CD14-positive monocyte (primary cell): ENCODE measurements around the gene KHDC4. TPM values are rescaled to one million over a fixed set of nuclear protein-coding genes. Genes with fewer than 3 reads are reported as not detected.

Experiments
- DNase-seq, 3 donors: peaks; one replicate each; pipeline ENCODE4 v3.0.0-alpha.2; 2011 to 2022
- H2AFZ ChIP-seq: 2 replicates; pipeline ENCODE4 v1.6.0; 2012; ENCODE audit warnings: mild to moderate bottlenecking, low read depth, low read length, inconsistent platforms; ENCODE audit not compliant: insufficient read depth, poor library complexity, severe bottlenecking
- H3K27ac ChIP-seq, 2 donors: 1 replicate in 1 of 2; 2 replicates in 1 of 2; pipeline ENCODE4 v1.5.1; 2012 to 2013; ENCODE audit warnings: low read length in 2 of 2, control low read depth in 1 of 2, inconsistent platforms in 1 of 2, low read depth in 1 of 2, mild to moderate bottlenecking in 1 of 2
- H3K27me3 ChIP-seq, 2 donors: one replicate each; pipeline versions ENCODE4 v1.6.0 to v1.6.1; 2011 to 2013; ENCODE audit warnings: low read length in 2 of 2; ENCODE audit not compliant: control insufficient read depth in 2 of 2, insufficient read depth in 2 of 2
- H3K36me3 ChIP-seq, 2 donors: replicated peaks in 1 of 2; 1 replicate in 1 of 2; 2 replicates in 1 of 2; pipeline versions ENCODE4 v1.5.1 to v1.6.1; 2012 to 2013; ENCODE audit warnings: low read length in 2 of 2, control low read depth in 1 of 2, inconsistent platforms in 1 of 2, mild to moderate bottlenecking in 1 of 2; ENCODE audit not compliant: insufficient read depth in 2 of 2, control insufficient read depth in 1 of 2
- H3K4me1 ChIP-seq, 2 donors: 1 replicate in 1 of 2; 2 replicates in 1 of 2; pipeline versions ENCODE4 v1.5.1 to v1.6.1; 2012 to 2013; ENCODE audit warnings: low read length in 2 of 2, control low read depth in 1 of 2, inconsistent platforms in 1 of 2, mild to moderate bottlenecking in 1 of 2, moderate library complexity in 1 of 2; ENCODE audit not compliant: insufficient read depth in 2 of 2, control insufficient read depth in 1 of 2
- H3K4me2 ChIP-seq: replicated peaks from 2 replicates; pipeline ENCODE3; 2012; ENCODE audit warnings: low read length, moderate library complexity, mild to moderate bottlenecking; ENCODE audit not compliant: poor library complexity, severe bottlenecking; ENCODE audit errors: extremely low read depth
- H3K4me3 ChIP-seq, 3 experiments: fragments of 200-600 bp in 1 of 3; sonication (generic) in 1 of 3; replicated peaks in 1 of 3; 1 replicate in 2 of 3; 2 replicates in 1 of 3; pipeline ENCODE4 v1.5.1; 2011 to 2013; ENCODE audit warnings: low read length in 3 of 3, mild to moderate bottlenecking in 3 of 3, control low read depth in 2 of 3, low read depth in 2 of 3, inconsistent platforms in 1 of 3, moderate library complexity in 1 of 3
- H3K79me2 ChIP-seq: 2 replicates; pipeline ENCODE4 v1.6.0; 2012; ENCODE audit warnings: mild to moderate bottlenecking, control low read depth, inconsistent platforms, low read length, moderate library complexity; ENCODE audit not compliant: insufficient read depth
- H3K9ac ChIP-seq: 2 replicates; pipeline ENCODE4 v1.6.0; 2017; ENCODE audit warnings: low read length, mild to moderate bottlenecking; ENCODE audit not compliant: insufficient read depth, poor library complexity, severe bottlenecking
- H3K9me3 ChIP-seq, 2 donors: replicated peaks in 1 of 2; 1 replicate in 1 of 2; 2 replicates in 1 of 2; pipeline versions ENCODE4 v1.5.1 to v1.6.1; 2012 to 2013; ENCODE audit warnings: low read length in 2 of 2, control low read depth in 1 of 2; ENCODE audit not compliant: control insufficient read depth in 1 of 2, insufficient read depth in 1 of 2
- H4K20me1 ChIP-seq: 2 replicates; pipeline ENCODE4 v1.6.0; 2012; ENCODE audit warnings: mild to moderate bottlenecking, low read length, control low read depth, moderate library complexity; ENCODE audit not compliant: insufficient read depth
- H3K27ac Mint-ChIP-seq, 7 donors: one replicate each; pipeline ENCODE4 v1.8.0; 2020; ENCODE audit warnings: mild to moderate bottlenecking in 7 of 7, mixed read lengths in 7 of 7, moderate library complexity in 6 of 7, inconsistent platforms in 2 of 7
- H3K27me3 Mint-ChIP-seq, 3 donors: one replicate each; pipeline ENCODE4 v1.8.0; 2021 to 2022; ENCODE audit warnings: low read depth in 3 of 3, mild to moderate bottlenecking in 3 of 3, mixed read lengths in 3 of 3, moderate library complexity in 3 of 3, inconsistent platforms in 1 of 3
- H3K36me3 Mint-ChIP-seq, 2 donors: one replicate each; pipeline ENCODE4 v1.8.0; 2020; ENCODE audit warnings: mixed read lengths in 2 of 2, inconsistent platforms in 1 of 2, mild to moderate bottlenecking in 1 of 2
- H3K4me1 Mint-ChIP-seq: one replicate; pipeline ENCODE4 v1.8.0; 2020; ENCODE audit warnings: mild to moderate bottlenecking, mixed read lengths
- H3K4me3 Mint-ChIP-seq, 2 donors: one replicate each; pipeline ENCODE4 v1.8.0; 2020; ENCODE audit warnings: mild to moderate bottlenecking in 2 of 2, mixed read lengths in 2 of 2, moderate library complexity in 1 of 2
- H3K9me3 Mint-ChIP-seq, 7 donors: one replicate each; pipeline ENCODE4 v1.8.0; 2020 to 2022; ENCODE audit warnings: mixed read lengths in 7 of 7, mild to moderate bottlenecking in 6 of 7, moderate library complexity in 6 of 7, inconsistent platforms in 2 of 7
- CTCF ChIP-seq: fragments of 200-600 bp; IDR thresholded peaks from one replicate; pipeline ENCODE4 v1.8.0; 2022; ENCODE audit warnings: antibody characterized with exemption, mild to moderate bottlenecking
- WGBS: methylation state at CpG from one replicate; pipeline ENCODE4 v1.1.5; 2013; ENCODE audit warnings: missing lambda C conversion rate; ENCODE audit not compliant: insufficient coverage; 5-methylcytosine and 5-hydroxymethylcytosine counted together
- intact Hi-C, 2 donors: fragments of 100-400 bp; cut with micrococcal nuclease; formaldehyde crosslinking; loops; one replicate each; pipeline versions ENCODE4 v1.15.0 to v1.15.1; 2023
- polyA plus RNA-seq, 3 donors: library from polyadenylated mRNA; depleted of rRNA in 1 of 3; unstranded in 2 of 3; stranded (reverse) in 1 of 3; fragments of 300-500 nt in 2 of 3; fragments of >200 nt in 1 of 3; fragmentation: Illumina TruSeq in 2 of 3; gene quantifications; 1 replicate in 2 of 3; 2 replicates in 1 of 3; pipeline ENCODE4 v1.2.3, GENCODE V29; 2012 to 2021

The KHDC4 gene
- polyA plus RNA-seq, 3 donors: 3.4 to 22.0 (median 3.5) TPM

DNA sequence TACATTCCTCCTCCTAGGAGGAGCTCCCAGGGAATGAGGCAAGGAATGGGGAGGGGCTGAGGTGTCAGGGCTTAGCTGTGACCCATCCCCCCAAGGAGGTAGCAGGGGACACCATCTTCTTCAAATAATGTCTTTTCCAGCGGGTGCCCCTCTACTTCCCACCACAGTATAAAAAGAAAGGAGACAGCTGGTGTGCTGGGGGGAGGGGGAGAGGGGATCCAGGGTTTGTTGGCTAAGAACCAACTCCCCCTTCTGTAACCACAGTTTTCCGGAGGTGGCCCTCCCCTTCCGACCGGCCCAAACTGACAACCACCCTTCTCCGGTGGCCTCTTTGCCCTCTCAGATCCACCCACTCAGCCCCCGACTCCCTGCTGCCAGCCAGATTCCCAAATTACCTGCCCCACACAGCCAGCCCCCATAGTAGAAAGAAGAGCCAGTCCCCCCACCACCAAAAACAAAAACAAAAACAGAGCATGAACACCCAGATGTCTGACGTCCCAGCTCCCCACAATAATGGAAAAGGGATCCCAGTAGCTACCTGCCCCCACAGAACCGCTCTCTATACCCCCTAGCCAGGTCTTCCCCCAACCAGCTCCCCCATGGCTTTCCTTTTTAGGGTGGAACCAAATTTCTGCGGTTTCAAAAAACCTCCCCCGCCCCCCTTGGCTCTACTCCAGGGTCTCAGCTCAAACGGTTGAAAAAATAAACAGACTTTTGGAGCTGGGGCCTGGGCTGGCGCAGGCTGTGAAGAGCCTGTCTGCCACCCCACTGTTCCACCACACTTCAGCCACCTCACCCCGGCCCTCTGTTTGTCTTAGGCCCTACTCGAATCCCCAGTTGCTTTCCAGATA, 42.1 kb upstream of the KHDC4 start:
- Histone ChIP-seq H3K79me2 (peaks cover 97% of the 10 kb centered on the region), H3K4me2 (peak overlapping the region; percentile 96), H3K9ac (peak overlapping the region; percentile 99), H3K4me3 (peak overlapping the region; percentile 93 to 96 (median 94)), H2AFZ (no peak overlapping the region), H3K27me3 (no peaks in the 10 kb centered on the region), H4K20me1 (peaks cover 76% of the 10 kb centered on the region), H3K27ac (peak overlapping the region; percentile 81 to 97), H3K9me3 (no peaks in the 10 kb centered on the region), H3K36me3 (peaks cover 13 to 22% of the 10 kb centered on the region in 2 donors), H3K4me1 (peaks cover 73 to 87% of the 10 kb centered on the region in 2 donors)
- Mint-ChIP-seq H3K27me3 (peaks cover 0 to 8% (median 1%) of the 10 kb centered on the region in 3 donors), H3K36me3 (peaks cover 38 to 49% of the 10 kb centered on the region in 2 donors), H3K4me3 (peak overlapping the region; percentile 96 to 98), H3K27ac (peak overlapping the region; percentile 91 to 99 (median 96)), H3K4me1 (peaks cover 70% of the 10 kb centered on the region), H3K9me3 (no peaks in the 10 kb centered on the region)
- 0% methylated on average over 10 of the region's 14 CpGs for WGBS
- DNase-seq: no peak
- TF ChIP-seq CTCF: no peak
- intact Hi-C loops: loop anchor here in 1 of 2 donors (2.0 kb wide), 1 partner anchor 13 kb away; no protein-coding TSS in a partner anchor

DNA sequence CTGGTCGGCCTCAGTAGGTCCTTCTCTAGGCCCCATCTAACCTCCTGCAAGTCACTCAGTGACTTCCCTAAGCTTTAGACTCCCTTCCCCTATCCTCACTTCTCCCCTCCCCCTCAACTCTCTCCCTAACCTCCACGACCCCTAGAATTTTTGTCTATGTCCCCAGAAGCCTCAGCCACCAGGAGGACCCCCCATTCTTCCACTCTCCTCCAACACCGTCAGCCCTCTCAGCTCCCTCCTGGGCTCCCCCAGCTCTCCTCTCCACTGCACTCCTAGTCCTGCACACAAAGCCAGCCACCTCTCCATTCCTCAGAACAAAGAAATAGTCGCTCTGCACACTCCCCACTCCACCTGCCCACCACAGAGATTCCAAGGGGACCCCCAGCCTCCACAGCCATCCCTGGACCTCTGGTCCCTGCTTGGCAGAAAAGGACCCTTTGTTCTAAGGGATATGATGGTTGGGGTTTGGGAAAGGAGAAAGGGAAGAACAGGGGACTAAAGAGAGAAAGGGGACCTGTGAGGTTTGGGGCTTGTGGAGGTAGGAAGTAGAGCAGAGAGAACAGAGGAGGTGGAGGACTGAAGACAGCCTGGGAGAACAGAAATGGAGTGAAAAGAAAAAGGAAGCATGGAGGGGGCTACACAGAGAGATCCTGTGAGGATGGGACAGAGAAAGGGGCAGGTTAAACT, 41.3 kb upstream of the KHDC4 start:
- peaks cover 99% of the 10 kb centered on the region for H3K79me2 ChIP-seq
- DNase-seq: peak in 1 of 3 donors; percentile 36
- peak overlapping the region; percentile 99 for H3K9ac ChIP-seq
- H3K9me3 Mint-ChIP-seq: no peaks in the 10 kb centered on the region
- WGBS: 3% methylated on average over 4 of the region's 4 CpGs
- H2AFZ ChIP-seq: no peak overlapping the region
- peak overlapping the region; percentile 91 to 99 (median 96) for H3K27ac Mint-ChIP-seq
- TF ChIP-seq CTCF: no peak
- H3K4me2 ChIP-seq: peak overlapping the region; percentile 96
- peak overlapping the region; percentile 96 to 98 for H3K4me3 Mint-ChIP-seq
- peaks cover 70% of the 10 kb centered on the region for H3K4me1 Mint-ChIP-seq
- no peaks in the 10 kb centered on the region for H3K9me3 ChIP-seq
- H3K27me3 Mint-ChIP-seq: peaks cover 0 to 8% (median 0%) of the 10 kb centered on the region in 3 donors
- H3K27me3 ChIP-seq: no peaks in the 10 kb centered on the region
- peak overlapping the region; percentile 93 to 96 (median 94) for H3K4me3 ChIP-seq
- peak overlapping the region; percentile 81 to 97 for H3K27ac ChIP-seq
- peaks cover 73 to 87% of the 10 kb centered on the region in 2 donors for H3K4me1 ChIP-seq
- H3K36me3 ChIP-seq: peaks cover 13 to 22% of the 10 kb centered on the region in 2 donors
- intact Hi-C loops: loop anchor here in 1 of 2 donors (2.0 kb wide), 1 partner anchor 13 kb away; no protein-coding TSS in a partner anchor
- H3K36me3 Mint-ChIP-seq: peaks cover 38 to 46% of the 10 kb centered on the region in 2 donors
- H4K20me1 ChIP-seq: peaks cover 82% of the 10 kb centered on the region
